Loucy (cell line): ENCODE results near the gene TIMM23B.
"Not testable (repeated sequence)": the region's sequence is repeated elsewhere in the genome, so short reads cannot be mapped to it uniquely, and the experiment has no call there.

ENCODE experiments used
- H2AFZ ChIP-seq: fragments of 200-600 bp; sonication (generic); 2 replicates; pipeline ENCODE4 v1.6.0; 2016; ENCODE audit warnings: antibody characterized with exemption, mild to moderate bottlenecking, low read length, moderate library complexity
- H3F3A ChIP-seq: fragments of 200-600 bp; 2 replicates; pipeline ENCODE4 v1.6.0; 2016; ENCODE audit warnings: antibody characterized with exemption, low read depth, mild to moderate bottlenecking
- H3K27me3 ChIP-seq: fragments of 200-600 bp; sonication (generic); 2 replicates; pipeline ENCODE4 v1.6.1; 2014; ENCODE audit warnings: low read length, mild to moderate bottlenecking; ENCODE audit not compliant: insufficient read depth, poor library complexity, severe bottlenecking
- H3K36me3 ChIP-seq: fragments of 200-600 bp; sonication (generic); 2 replicates; pipeline ENCODE4 v1.6.1; 2016; ENCODE audit warnings: low read length; ENCODE audit not compliant: insufficient read depth
- H3K4me1 ChIP-seq: fragments of 200-600 bp; sonication (generic); 2 replicates; pipeline ENCODE4 v1.5.1; 2014; ENCODE audit warnings: low read length, mild to moderate bottlenecking; ENCODE audit not compliant: insufficient read depth, poor library complexity, severe bottlenecking
- H3K4me2 ChIP-seq: fragments of 200-600 bp; sonication (generic); 2 replicates; pipeline ENCODE4 v1.6.0; 2014; ENCODE audit warnings: antibody characterized with exemption, low read length, low read depth, mild to moderate bottlenecking; ENCODE audit not compliant: poor library complexity, severe bottlenecking
- H3K4me3 ChIP-seq: fragments of 200-600 bp; sonication (generic); 2 replicates; pipeline ENCODE4 v1.5.1; 2014; ENCODE audit warnings: low read length, mild to moderate bottlenecking, mixed read lengths; ENCODE audit not compliant: poor library complexity, severe bottlenecking
- H3K79me2 ChIP-seq: fragments of 200-600 bp; sonication (generic); 2 replicates; pipeline ENCODE4 v1.6.1; 2014; ENCODE audit warnings: low read length; ENCODE audit not compliant: insufficient read depth
- H3K9ac ChIP-seq: fragments of 200-600 bp; sonication (generic); 2 replicates; pipeline ENCODE4 v1.6.0; 2014; ENCODE audit warnings: mild to moderate bottlenecking, low read depth, low read length, moderate library complexity; ENCODE audit not compliant: poor library complexity, severe bottlenecking
- H3K9me2 ChIP-seq: fragments of 200-600 bp; sonication (generic); replicated peaks from 2 replicates; pipeline ENCODE4 v1.6.1; 2016; ENCODE audit warnings: low read depth, low read length, mixed read lengths
- H3K9me3 ChIP-seq: fragments of 200-600 bp; sonication (generic); 2 replicates; pipeline ENCODE4 v1.6.1; 2014; ENCODE audit warnings: mild to moderate bottlenecking, antibody characterized with exemption, low read length, low read depth; ENCODE audit not compliant: insufficient read depth
- H4K20me1 ChIP-seq: fragments of 200-600 bp; sonication (generic); 2 replicates; pipeline ENCODE4 v1.6.0; 2014; ENCODE audit warnings: antibody characterized with exemption, low read length, mild to moderate bottlenecking; ENCODE audit not compliant: insufficient read depth, poor library complexity, severe bottlenecking

Gene TIMM23B

DNA sequence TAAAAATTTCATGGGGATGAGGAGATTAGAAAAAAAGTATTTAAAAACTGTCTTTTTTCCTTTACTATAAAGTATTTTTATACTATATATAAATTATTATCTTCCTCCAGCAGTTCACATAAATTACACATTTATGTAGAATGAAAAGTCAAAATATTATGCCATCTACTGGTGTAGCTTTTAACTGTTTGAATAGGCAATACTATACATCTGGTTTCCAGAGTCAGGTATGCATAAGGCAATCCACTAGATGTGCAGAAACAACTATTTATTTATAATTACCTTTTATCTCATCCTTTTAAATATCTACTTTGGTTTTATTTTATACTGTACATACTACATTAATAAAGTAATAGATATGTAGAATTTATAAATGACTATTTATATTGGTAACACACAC lies 25.4 kb upstream of the TIMM23B start:
- not testable (repeated sequence) for H3K4me1 ChIP-seq, H3K9me2 ChIP-seq, H3K9me3 ChIP-seq, H3K27me3 ChIP-seq, H4K20me1 ChIP-seq, H3K4me3 ChIP-seq, H3K9ac ChIP-seq, H3K36me3 ChIP-seq, H3K79me2 ChIP-seq, H2AFZ ChIP-seq, H3F3A ChIP-seq, H3K4me2 ChIP-seq

DNA sequence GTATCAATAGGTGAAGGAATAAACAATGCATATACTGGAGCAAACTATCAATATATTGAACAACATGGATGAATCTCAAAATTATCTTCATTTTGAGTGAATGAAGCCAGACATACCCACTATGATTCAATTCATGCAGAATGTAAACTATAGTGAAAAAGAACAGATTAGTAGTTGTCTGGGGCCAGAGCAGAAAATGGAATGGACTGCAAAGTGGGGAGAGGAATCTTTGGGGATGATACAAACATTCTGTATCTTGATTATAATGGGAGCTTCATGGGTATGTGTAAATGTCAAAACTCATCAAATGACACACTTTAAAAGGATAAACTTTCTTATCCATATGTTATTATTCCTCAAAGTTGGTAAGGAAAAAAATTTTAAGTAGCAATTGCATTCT lies 23.9 kb upstream of the TIMM23B start:
- not testable (repeated sequence) for H3K9ac ChIP-seq, H3K27me3 ChIP-seq, H3K79me2 ChIP-seq, H3F3A ChIP-seq, H3K9me2 ChIP-seq, H3K4me2 ChIP-seq, H3K36me3 ChIP-seq, H2AFZ ChIP-seq, H3K4me3 ChIP-seq, H3K9me3 ChIP-seq, H3K4me1 ChIP-seq, H4K20me1 ChIP-seq

DNA sequence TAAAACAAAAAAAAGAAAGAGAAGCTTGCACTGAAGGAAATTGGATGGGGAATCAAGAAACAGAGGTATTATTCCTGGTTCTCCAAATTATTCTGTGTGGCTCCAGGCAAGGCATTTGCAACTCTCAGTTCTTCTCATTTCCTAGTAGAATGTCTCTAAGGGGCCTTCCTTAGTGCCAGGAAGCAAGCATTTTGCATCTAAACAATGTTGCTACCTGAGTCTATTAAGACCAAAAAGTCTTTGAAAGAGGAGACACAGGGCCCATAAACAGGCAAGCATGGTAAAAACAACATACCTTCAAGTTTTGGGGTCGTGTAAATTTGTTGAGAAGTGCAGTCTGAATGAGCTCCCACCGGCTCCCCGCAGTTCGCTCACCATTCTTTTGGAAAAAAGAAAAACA lies 19.8 kb upstream of the TIMM23B start:
- not testable (repeated sequence) for H3F3A ChIP-seq, H3K9me2 ChIP-seq, H3K9ac ChIP-seq, H3K36me3 ChIP-seq, H3K4me3 ChIP-seq, H3K4me2 ChIP-seq, H3K27me3 ChIP-seq, H2AFZ ChIP-seq, H3K4me1 ChIP-seq, H4K20me1 ChIP-seq, H3K79me2 ChIP-seq, H3K9me3 ChIP-seq

DNA sequence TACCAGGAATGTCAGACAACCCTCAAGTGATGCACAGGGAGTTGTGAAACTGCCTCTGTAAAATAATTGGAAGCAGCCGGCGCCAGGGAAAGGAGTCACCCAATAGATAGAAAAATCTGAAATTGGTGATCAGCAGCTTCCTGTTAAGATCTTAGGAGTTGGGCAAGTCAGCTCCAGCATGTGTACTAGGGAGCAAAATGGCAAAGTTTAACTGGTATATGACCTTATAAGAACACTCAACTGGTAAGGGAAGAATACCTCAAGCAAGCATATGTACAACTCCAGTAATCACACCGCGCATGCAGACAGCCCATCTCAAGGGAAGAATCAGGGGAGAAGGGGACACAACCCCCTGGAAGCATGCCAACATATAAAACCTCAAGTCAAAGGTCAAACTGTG lies 18.3 kb upstream of the TIMM23B start:
- not testable (repeated sequence) for H3K4me2 ChIP-seq, H3K4me1 ChIP-seq, H3K9me3 ChIP-seq, H3K9me2 ChIP-seq, H3K79me2 ChIP-seq, H2AFZ ChIP-seq, H3K9ac ChIP-seq, H4K20me1 ChIP-seq, H3K36me3 ChIP-seq, H3K4me3 ChIP-seq, H3F3A ChIP-seq, H3K27me3 ChIP-seq

DNA sequence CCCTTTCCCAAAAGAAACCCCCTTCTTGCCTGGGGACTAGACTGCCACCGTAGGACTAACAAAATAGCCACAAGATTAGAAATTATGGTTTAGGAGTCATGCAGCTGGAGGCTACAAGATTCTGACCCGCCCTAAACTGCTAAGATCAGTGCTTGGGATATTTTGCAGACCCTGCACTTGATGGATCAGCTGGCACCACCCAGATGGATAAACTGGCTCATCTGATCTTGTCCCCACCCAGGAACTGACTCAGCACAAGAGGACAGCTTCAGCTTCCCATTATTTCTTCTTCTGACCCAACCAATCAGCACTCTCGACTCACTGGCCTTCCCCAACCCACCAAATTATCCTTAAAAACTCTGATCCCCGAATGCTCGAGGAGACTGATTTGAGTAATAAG lies 10.6 kb upstream of the TIMM23B start:
- not testable (repeated sequence) for H3K9me3 ChIP-seq, H4K20me1 ChIP-seq, H2AFZ ChIP-seq, H3K4me2 ChIP-seq, H3K79me2 ChIP-seq, H3F3A ChIP-seq, H3K4me1 ChIP-seq, H3K36me3 ChIP-seq, H3K27me3 ChIP-seq, H3K9me2 ChIP-seq, H3K4me3 ChIP-seq, H3K9ac ChIP-seq

DNA sequence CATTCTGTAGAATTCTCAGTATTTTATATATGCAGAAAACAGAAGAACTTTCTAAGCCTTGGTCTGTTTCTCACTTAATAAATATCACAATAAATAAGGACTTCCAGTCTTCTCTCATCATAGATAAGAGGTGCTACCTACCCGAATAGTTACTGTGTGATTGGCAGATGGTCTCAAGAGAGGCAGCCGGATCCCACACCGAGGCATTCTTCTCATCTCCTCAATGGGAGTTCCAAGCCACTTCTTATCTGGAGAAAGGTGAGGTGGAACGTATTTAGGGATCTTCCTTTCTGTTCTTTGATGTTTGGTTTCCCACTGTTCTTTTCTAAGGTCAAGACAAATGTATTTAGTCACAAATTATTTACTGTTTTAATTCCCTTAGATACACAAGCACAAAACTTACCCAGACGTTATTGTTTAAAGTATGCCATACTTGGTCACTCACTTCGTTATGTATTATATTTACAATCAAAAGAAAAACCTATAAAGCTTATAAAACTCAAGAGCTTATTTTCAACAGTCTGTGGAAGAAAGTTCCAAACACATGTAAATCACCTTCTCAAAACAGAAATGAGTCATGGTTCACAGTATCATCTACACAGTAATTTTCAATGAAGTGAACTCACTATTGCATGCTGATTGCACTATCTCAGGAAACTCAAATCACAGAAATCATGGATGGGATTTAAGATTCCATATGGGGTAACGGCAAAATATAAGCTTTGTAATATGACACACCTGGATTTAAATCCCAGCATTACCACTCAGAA lies 9.7 kb upstream of the TIMM23B start:
- H3K4me2 ChIP-seq, H3F3A ChIP-seq, H3K9me3 ChIP-seq, H2AFZ ChIP-seq, H3K9me2 ChIP-seq, H3K27me3 ChIP-seq, H4K20me1 ChIP-seq, H3K4me3 ChIP-seq, H3K4me1 ChIP-seq, H3K79me2 ChIP-seq, H3K36me3 ChIP-seq, H3K9ac ChIP-seq: not testable (repeated sequence)

DNA sequence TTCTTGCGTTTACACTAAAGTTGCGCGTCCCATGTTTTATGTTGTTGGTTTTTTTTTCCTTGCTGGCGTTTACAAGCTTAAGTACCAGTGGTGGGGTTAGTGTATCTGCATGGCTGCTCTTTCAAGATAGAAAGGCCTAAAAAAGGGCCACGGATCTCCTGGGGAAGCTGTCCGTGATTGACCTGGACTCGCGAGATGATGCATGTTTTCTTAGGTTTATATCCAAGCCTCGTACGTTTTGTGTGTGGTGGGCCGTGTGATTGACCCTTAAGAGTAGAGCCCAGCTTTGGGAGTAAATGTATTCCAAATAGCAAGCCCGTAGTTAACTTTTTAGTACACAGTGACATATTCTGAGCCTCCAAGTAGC lies 469 bp downstream of the TIMM23B start:
- Histone ChIP-seq H3K9ac (peak overlapping the region; percentile 92), H3K4me2 (peak overlapping the region; percentile 98), H3K4me3 (peak overlapping the region; percentile 96), H2AFZ (peak overlapping the region; percentile 83), H3K79me2 (peaks cover 55% of the 10 kb centered on the region)
- not testable (repeated sequence) for H3K9me2 ChIP-seq, H3K9me3 ChIP-seq, H4K20me1 ChIP-seq, H3K27me3 ChIP-seq, H3F3A ChIP-seq, H3K4me1 ChIP-seq, H3K36me3 ChIP-seq
